GM19438 (cell line): ENCODE measurements around the gene CSF2RB.

Experiments
- ATAC-seq: cut with Tn5 transposase; IDR thresholded peaks from one replicate; pipeline ENCODE4 v1.9.1; 2021; ENCODE audit warnings: low read depth; ENCODE audit not compliant: unreplicated experiment

Gene CSF2RB

DNA sequence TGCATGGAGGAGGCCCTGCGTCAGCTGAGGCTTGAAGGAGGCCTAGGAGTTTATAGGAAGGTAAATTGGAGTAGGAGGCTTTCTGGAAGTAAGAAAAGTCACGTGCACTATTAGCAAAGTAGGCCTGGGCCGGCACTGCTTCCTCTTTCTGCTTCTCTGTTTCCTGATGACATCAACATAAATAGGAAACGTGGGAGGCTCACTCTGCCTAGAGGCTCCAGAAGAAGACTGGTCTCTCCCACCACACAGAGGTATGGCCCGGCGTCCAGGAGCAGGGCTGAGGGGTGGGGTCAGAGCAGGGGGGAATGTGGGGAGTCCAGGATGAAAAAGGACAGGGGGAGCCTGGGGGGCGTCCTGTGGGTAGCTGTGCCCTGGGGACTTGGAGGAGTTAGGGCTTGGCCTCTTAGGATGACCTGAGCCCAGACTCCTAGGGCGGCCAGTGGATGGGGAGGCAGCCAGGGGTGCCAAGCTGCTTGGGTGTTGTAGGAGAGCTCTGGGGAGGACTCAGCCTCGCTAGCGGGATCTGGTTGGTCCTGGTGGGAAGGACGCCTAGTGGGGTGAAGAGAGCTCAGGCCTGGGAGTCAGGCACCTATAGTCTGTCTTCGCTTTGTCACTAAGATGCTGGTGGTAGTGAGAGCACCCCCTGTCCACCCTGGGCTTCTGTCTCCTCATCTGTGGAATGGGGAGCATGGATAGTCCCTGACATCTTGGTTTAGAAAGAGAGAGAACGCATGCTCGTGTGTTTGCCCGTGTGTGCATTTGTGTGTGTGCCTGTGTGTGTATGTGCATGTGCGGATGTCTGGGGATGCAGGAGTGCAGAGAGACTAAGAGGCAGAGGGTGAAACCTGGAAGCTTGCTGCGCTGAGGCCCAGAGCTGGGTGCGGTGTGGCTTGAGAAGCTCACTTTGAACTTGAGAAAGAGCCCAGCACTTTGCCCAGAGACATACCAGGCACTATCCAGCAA lies at the start of gene CSF2RB:
CSF2RB (plus strand) TSS at position 202 of the 963 bp plus-strand sequence. CDS start 8,580 bp downstream, outside the sequence.
- ATAC-seq = no peak

DNA sequence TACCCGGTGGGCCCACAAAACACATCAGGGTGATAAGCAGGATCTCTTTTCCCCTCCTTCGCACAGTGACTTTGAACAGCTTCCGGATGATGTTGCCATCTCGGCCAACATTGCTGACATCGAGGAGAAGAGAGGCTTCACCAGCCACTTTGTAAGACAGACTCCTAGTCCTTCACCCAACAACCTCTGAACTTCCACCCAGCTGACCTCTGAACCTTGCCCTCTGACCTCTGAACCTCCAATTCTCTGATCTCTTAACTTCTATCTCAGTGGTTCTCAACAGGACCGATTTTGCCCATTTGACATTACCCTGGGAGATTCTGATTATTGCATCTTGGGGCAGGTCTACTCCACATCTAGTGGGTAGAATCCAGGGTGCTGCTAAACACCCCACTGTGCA lies 49.4 kb upstream of the CSF2RB start:
- ATAC-seq = no peak

DNA sequence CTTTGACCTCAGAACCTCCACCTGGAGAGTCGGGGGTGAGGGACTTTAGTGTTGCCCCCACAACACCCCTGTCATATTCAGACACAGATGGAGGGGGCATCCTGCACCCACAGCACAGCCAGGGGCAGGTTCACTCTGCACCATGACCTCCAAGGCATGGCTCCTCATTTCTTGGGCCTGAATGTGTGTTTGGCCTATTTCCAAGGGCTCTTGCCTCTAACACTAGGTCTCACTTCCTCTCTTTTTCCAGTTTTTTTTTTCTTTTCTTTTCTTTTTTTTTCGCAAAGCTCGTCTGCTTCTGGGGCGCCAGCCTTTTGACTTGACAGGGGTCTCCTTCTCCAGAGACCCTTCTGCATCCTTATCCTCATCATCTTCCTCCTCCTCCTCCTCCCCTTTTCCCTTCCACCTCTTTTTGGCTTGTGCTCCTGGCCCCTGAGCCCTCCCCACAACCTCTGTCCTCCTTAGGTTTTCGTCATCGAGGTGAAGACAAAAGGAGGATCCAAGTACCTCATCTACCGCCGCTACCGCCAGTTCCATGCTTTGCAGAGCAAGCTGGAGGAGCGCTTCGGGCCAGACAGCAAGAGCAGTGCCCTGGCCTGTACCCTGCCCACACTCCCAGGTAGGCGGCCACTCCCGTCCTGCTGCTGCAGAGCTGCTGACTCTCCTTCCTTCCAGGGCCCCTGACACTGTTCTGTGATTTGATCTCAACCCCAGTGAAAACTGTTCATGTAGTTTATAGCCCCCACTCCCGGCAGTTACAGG lies 48.8 kb upstream of the CSF2RB start:
- no peak for ATAC-seq

DNA sequence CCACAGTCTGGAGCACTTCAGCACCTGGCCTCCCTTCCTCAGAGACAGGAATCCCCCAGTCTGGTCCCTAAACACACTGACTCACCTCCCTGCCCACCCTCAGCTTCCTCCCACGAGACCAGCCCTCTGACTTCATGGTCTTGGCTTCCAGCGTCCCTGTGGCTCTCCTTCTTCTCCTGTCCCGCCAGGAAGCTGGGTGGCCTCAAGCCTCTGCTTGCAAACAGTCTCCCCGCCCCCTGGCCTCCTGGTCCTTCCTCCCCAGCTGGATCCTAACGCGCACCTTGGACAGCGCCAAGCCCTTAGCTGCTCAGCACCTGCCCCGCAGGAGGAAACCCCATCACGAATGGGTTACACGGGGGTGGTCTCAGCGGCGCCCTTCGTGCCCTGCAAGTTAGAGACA lies 48.1 kb upstream of the CSF2RB start:
- no peak for ATAC-seq

DNA sequence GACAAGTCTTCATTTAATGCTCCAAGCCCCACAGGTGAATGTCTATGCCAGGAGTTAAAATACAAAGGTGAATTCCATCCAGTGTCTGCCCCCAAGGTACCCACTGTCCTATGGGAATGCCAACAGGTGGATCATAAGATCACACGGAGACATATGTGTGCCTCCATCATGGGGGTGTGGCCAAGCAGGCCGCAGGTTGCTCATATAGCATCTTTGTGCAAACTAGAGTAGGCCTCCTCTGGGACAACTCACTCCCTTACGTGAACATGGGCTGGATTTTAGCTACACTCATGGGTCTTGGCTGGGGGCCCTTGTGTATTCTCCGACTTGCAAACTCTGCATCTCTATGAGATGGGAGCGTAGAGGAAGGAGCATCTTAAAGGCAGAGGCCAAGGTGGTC lies 45.7 kb upstream of the CSF2RB start:
- no peak for ATAC-seq

DNA sequence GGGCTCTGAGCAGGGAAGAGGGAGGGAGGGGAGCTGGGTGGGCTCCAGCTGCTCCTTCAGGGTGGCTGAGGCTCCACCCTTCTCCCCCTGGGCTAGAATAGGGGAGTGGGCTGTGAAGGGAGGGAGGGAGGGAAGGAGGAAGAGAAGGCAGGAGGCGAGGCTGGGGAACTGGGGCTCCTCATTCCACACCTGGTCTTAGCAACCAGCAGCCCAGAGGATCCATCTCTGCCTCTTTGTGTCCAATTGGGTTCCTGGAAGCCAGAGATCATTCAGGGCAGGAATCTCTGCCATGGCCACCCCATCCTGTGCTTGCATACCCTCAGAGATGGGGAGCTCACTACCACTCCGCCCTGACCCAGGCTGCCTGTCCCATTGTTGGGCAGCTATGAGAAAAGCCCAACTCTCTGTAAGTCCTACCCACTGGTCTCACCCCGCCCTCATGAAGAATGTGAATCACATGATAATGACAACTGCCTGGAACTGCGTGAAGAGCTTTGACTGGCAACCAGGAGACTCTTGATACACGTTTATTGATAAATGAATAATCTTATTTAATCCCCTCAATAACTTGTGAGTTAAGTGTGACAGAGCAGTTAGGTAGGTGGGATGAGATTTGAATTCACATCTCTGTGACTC lies 44.8 kb upstream of the CSF2RB start:
- no peak for ATAC-seq

DNA sequence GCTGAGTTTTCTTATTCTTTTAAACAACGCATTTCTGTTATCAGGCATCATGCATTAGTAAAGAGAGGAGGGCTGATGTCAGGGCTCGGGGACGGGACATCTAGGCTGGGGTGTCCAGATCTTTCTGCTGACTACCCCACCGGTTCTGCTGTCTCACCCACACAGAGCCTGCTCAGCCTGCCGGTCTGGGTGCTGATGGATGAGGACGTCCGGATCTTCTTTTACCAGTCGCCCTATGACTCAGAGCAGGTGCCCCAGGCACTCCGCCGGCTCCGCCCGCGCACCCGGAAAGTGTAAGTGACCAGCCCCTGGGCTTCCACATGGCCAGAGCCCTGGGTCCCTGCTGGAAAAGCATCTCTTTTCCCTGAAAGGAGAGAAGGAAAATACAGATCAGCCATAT lies 43.2 kb upstream of the CSF2RB start:
- no peak for ATAC-seq

DNA sequence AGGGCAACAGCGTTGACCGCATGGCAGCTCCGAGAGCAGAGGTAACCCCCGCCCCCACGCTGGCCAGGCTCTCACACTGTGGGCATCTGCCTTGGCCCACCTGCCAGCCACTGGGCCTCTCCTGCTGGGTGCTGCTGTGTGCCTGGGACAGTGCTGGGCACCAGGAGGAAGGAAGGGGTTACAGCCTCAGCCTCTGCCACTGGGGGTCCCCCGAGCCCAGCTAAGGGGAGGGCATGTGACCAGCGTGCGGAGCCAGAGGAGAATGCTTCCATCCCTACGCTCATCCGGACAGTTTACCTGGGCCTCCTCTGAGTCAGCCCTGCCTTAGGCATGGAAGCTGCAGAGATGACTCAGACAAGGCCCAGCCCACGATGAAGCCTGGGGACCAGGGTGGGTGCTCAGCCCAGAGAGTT lies 41.8 kb upstream of the CSF2RB start:
- no peak for ATAC-seq

DNA sequence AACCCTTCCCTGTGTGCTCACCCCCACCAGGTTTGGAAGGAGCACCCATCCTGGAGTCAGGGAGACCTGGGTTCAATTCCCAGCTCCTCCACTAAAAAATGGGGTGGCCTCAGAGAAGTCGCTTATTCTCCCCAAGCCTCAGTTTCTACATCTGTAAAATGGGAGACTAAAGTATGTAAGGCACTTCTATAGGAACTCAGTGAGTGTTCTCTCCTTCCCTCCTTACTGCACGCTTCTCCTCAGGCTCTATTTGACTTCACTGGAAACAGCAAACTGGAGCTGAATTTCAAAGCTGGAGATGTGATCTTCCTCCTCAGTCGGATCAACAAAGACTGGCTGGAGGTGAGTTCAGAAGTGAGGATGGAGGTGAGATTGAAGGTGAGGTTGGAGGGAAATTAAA lies 41.3 kb upstream of the CSF2RB start:
- ATAC-seq = no peak

DNA sequence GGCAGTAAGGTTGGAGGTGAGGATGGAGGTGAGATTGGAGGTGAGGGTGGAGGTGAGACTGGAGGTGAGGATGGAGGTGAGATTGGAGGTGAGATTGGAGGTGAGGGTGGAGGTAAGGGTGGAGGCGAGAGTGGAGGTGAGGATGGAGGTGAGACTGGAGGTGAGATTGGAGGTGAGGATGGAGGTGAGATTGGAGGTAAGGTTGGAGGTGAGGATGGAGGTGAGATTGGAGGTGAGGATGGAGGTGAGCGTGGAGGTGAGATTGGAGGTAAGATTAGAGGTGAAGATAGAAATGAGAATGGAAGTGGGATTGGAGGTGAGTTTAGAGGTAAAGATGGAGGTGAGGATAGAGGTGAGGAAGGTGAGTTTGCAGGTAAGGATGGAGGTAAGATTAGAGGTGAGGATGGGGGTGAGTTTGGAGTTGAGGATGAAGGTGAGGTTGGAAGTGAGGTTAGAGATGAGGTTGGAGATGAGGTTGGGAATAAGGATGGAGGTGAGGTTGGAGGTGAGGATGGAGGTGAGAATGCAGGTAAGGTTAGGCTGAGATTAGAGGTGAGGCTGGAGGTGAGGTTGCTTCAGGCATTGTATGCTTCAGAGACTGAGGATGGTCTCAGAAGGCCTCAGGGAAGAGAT lies 40.4 kb upstream of the CSF2RB start:
- no peak for ATAC-seq

DNA sequence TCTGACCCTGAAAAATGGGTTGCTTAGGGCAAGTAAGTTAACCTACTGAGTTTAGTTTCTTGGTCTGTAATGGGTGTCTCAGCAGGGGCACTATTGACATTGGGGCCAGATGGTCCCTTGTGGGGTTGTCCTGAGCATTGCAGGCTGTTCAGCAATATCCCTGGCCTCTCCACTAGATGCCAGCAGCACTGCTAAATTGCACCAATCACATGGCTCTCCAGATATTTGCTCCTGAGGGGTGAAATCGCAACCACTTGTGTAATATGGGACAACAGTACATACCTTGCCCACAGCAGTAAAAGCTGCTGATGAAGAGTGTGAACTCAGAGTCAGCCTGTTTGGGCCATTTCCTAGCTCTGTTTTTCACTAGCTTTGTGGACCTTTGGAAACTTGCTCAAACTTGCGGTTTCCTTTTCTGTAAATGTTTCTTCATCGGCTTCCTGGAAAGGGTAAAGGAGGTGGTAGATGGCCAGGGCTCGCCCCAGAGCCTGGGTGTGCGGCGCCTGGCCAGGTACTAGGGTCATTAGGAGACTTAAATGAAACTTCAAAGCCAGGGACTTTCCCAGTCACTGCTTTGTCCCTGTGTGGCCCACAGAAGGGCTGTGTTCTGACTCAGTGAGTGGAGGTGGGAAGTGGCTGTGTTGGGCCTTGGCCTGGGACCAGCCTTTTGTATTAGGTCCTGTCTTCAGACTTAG lies 39.7 kb upstream of the CSF2RB start:
- ATAC-seq = peak; percentile 79

DNA sequence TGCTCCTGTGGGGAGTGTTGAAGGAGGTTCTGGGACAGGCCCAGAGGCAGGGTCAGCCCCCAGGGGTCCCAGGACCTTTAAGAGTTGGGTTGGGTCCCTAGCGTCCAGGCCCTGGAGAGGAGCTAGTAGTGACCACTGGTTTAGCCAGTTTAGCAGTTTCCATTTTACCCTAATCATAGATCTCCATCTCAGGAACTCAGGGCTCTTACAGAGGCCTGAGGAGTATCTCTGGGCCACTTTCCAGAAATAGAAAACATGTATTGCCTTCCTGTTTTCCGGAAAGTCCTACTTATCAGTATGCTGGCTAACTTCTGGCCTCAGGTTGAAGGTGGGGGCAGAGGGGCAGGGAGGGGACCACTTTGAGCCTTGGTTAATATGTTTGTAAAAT lies 39.1 kb upstream of the CSF2RB start:
- ATAC-seq = no peak

DNA sequence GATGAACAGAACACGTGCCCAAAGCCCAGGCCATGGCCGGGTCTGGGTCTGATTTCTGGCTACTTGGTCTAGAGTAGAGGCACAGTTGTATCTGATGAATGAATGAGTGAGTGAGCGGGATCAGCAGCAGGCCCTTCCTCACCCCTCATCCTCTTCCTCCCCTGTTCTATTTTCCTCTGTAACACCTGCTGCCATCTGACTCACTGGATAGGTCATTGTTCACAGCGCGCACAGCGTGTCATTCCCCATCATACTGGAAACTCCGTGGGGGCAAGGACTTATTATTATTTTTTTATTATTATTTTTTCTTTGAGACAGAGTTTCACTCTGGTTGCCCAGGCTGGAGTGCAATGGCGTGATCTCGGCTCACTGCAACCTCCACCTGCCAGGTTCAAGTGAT lies 38.7 kb upstream of the CSF2RB start:
- ATAC-seq = no peak

DNA sequence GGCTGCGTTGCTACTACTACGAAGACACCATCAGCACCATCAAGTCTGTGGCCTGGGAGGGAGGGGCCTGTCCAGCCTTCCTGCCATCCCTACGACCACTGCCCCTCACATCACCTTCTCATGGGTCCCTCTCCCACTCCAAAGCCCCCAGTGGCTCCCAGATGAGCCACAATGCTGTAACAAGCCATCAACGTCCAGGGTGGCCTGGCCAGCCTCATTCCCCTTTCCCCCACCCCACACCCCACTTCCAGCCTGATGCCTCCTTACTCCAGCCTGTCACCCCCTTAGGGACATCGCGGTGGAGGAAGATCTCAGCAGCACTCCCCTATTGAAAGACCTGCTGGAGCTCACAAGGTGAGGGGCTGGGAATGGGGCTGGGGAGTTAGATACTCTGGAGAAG lies 37.7 kb upstream of the CSF2RB start:
- no peak for ATAC-seq

DNA sequence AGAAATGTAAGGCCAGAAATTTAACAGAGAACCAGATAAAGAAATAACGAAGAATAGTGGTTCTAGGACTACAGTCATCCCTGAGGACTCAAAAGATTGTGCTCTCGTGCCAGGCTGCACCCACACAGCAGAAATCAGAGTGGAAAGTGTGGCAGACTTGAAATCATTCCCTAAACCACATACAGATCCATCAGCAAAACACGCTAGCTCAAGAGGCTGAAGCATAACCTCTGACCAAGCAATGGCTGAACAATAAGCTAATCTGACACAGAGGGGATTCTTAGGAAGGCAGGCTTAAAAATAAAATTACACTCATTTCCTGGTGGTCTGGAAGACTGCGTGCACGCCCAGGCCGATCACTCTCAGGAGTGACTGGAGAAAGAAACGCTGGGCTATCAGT lies 33.7 kb upstream of the CSF2RB start:
- no peak for ATAC-seq

DNA sequence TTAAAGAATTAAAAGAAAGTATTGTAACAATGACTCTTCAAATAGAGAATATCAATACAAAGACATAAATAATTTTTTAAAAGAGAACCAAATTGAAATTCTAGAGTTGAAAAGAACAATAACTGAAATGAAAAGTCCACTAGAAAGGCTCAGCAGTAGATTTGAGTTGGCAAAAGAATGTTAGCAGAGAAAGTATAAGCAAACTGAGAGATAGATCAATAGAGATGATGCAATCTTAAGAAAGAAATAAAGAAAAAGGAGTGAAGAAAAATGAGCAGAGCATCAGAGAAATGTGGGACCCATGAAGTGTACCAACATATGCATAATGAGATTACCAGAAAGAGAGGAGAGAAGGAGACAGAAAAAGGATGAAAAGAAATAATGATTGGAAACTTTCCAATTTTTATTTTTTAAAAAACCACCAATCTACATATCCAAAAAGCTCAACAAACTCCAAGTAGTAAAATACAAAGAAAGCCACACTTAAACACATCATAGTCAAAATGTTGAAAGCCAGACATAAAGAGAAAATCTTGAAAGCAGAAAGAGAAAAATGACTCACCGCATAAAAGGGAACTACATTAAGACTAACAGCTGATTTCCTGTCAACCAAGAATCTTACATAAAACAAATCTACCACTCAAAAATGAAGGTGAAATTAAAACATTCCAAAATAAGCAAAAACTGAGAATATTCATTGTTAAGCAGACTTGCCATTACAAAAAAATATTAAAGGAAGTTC lies 31.8 kb upstream of the CSF2RB start:
- no peak for ATAC-seq

DNA sequence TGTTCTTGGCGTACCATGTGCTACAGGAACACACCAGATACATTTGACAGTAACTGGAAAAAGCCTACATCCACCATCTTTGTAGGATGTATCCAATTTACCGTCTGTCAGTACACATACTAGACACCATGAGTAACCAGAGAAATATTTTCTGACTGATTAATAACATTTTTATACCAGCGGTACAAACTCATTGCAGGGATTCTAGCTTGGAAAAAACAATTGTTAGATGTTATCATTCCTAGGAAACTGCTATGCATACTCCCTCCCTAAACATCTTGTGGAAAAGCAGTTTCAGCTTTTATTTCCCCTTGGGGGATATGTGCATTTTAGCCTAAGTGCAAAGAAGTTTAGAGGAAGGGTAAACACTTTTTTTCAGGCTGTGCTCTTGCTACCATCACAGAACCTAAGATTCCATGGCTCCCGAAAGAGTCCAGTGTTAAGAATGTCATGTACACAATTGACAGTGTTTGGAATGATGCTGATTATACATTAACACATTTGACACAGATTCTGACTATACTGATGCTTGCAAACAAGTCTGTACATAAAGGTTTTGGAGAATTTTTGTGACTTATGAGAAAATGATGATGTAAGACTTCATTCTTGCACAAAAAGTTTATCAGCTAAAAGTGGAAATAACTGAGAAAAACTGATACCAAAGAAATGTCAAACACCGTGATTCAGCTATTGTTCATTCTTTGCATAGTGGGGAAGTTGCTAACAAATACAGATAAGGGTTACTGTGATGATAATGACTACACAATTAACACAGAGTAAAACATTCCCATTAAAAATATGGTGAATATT lies 28.9 kb upstream of the CSF2RB start:
- no peak for ATAC-seq

DNA sequence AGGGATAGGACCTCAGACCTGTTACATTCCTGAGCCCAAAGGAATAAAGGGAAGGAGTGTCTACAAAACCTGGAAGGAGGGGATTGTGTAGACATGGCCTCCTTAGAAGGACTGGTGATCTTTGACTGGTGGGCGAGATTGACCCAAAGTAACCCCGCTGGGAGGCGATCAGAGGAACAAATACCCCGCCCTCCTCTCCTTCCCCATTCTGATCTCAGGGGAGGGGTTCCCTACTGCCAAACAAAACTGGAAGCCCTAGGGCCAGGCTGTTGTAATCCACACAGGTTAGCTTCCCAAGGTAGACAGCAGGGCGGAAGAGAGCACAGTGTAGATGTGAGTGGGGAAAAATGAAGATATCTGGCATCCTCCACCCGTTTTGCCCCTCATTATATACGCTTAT lies 28.0 kb upstream of the CSF2RB start:
- ATAC-seq = no peak

DNA sequence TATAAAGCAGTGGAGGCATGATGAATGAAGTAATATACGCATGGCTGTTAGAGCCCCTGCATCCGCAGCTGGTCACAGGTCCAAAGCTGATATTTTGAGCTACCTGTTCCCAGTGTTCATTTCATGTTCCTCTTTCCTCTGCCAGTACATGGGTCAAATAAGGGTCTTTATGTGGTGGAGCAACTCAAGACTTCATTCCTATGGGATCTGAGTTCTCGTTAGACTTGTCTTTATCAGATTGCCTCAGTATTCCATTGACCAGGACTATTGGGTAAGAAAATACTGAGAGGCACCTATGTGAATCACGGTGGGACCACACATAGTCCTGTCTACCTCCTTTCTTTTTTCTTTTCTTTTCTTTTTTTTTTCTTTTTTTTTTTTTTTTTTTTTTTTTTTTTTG lies 27.4 kb upstream of the CSF2RB start:
- ATAC-seq = no peak
